Smooth muscle cell (in vitro differentiated cells): ENCODE data around the gene OPN4. TPM values are rescaled to one million over a fixed set of nuclear protein-coding genes. Genes with fewer than 3 reads are reported as not detected.

Experiments used
- DNase-seq: peaks from one replicate; lab custom pipeline; 2025; ENCODE audit not compliant: unreplicated experiment; lab: John Stamatoyannopoulos, UW
- H2AFZ ChIP-seq: fragments of 200-600 bp; sonication (generic); 2 replicates; pipeline ENCODE4 v1.6.0; 2016; ENCODE audit warnings: antibody characterized with exemption, low read depth, mild to moderate bottlenecking
- H3F3A ChIP-seq: fragments of 200-600 bp; sonication (generic); 2 replicates; pipeline ENCODE4 v1.6.0; 2017; ENCODE audit warnings: antibody characterized with exemption, low read depth
- H3K27ac ChIP-seq: fragments of 200-600 bp; sonication (generic); 2 replicates; pipeline ENCODE4 v1.5.1; 2016; ENCODE audit warnings: low read depth, mild to moderate bottlenecking
- H3K27me3 ChIP-seq: fragments of 200-600 bp; sonication (generic); 2 replicates; pipeline ENCODE4 v1.6.1; 2016; ENCODE audit warnings: low read depth, mild to moderate bottlenecking
- H3K36me3 ChIP-seq: fragments of 200-600 bp; sonication (generic); 2 replicates; pipeline ENCODE4 v1.5.1; 2016; ENCODE audit warnings: low read depth
- H3K4me1 ChIP-seq: fragments of 200-600 bp; sonication (generic); 2 replicates; pipeline ENCODE4 v1.5.1; 2016; ENCODE audit warnings: low read depth
- H3K4me2 ChIP-seq: fragments of 200-600 bp; sonication (generic); 2 replicates; pipeline ENCODE4 v1.6.0; 2016; ENCODE audit warnings: mild to moderate bottlenecking
- H3K4me3 ChIP-seq: fragments of 200-600 bp; sonication (generic); 2 replicates; pipeline ENCODE4 v1.5.1; 2016; ENCODE audit warnings: mild to moderate bottlenecking
- H3K79me2 ChIP-seq: fragments of 200-600 bp; sonication (generic); 2 replicates; pipeline ENCODE4 v1.6.0; 2016; ENCODE audit warnings: low read depth, mild to moderate bottlenecking
- H3K9ac ChIP-seq: fragments of 200-600 bp; sonication (generic); 2 replicates; pipeline ENCODE4 v1.6.0; 2016; ENCODE audit warnings: low read depth
- H3K9me3 ChIP-seq: fragments of 200-600 bp; sonication (generic); replicated peaks from 2 replicates; pipeline ENCODE4 v1.5.1; 2016; ENCODE audit warnings: low read depth
- H4K20me1 ChIP-seq: fragments of 200-600 bp; sonication (generic); 2 replicates; pipeline ENCODE4 v1.6.0; 2016; ENCODE audit warnings: low read depth
- CTCF ChIP-seq: fragments of 200-600 bp; sonication (generic); IDR thresholded peaks from 2 replicates; pipeline ENCODE4 v1.5.1; 2017; ENCODE audit warnings: borderline replicate concordance, mild to moderate bottlenecking, antibody characterized with exemption; ENCODE audit not compliant: insufficient read depth, poor library complexity, severe bottlenecking
- WGBS: methylation state at CpG from one replicate; pipeline ENCODE4 v1.1.7; 2016; ENCODE audit warnings: low lambda C conversion rate; 5-methylcytosine and 5-hydroxymethylcytosine counted together
- polyA plus RNA-seq: library from polyadenylated mRNA; unstranded; fragments of >200 nt; fragmentation: Nextera tagmentation; extraction: Ambion mirVana; gene quantifications from 2 replicates; pipeline ENCODE4 v1.2.1, GENCODE V29; 2016
- total RNA-seq: library from RNA; depleted of rRNA; stranded (reverse); fragments of >200 nt; gene quantifications from 2 replicates; pipeline ENCODE4 v1.2.3, GENCODE V29; 2014

OPN4 gene
- total and polyA plus RNA-seq, 2 experiments from 2014 or later = not detected

DNA sequence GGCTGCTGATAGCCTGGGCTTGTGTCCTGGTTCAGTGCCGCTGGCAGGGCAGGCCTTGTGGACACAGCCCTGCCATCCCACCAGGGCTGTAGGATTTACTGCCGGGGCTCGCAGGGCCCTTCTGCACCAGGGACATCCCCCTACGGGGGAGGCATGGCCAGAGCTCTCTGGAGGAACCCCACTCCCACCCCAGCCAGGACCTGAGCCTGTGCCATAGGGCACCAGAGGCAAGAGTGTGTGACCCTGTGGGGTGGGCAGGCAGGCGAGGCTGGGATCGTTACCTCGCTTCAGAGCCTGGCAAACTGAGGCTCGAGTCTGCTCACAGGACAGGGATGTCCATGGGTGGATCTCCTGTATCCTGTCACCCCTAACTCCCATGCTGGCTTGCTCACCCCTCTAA is 16.5 kb downstream of the OPN4 start:
- Histone ChIP-seq H3F3A (no peaks in the 10 kb centered on the region), H3K36me3 (no peaks in the 10 kb centered on the region), H3K4me2 (no peak overlapping the region), H3K4me1 (peaks cover 31% of the 10 kb centered on the region), H3K9ac (no peak overlapping the region), H2AFZ (no peak overlapping the region), H4K20me1 (no peaks in the 10 kb centered on the region), H3K27me3 (no peaks in the 10 kb centered on the region), H3K27ac (no peak overlapping the region), H3K79me2 (no peaks in the 10 kb centered on the region), H3K4me3 (no peak overlapping the region), H3K9me3 (no peaks in the 10 kb centered on the region)
- 90% methylated on average over 8 of the region's 8 CpGs for WGBS
- no peak for TF ChIP-seq CTCF
- no peak for DNase-seq

DNA sequence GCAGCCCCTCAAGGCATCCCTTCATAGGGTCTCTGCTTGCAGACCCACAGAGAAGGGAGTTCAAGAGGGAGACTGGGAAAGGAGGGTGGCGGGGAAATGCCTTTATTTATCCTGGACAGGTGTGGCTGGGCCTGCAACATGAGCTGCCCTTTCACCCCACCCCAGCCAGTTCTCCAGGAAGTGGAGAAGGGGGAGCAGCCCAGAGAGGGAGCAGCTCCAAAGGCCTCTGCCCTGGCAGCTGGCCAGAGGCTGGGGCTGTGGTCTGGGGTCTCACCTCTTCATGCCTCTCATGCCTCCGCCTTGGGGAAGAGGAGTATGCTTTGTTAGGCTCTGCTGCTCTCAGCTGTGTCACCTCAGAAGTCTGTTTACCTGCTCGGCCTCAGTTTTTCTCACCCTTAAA is 17.1 kb downstream of the OPN4 start:
- peaks cover 31% of the 10 kb centered on the region for H3K4me1 ChIP-seq
- H4K20me1 ChIP-seq = no peaks in the 10 kb centered on the region
- H3K27me3 ChIP-seq = no peaks in the 10 kb centered on the region
- H3K4me2 ChIP-seq = no peak overlapping the region
- no peak overlapping the region for H2AFZ ChIP-seq
- H3K36me3 ChIP-seq = no peaks in the 10 kb centered on the region
- TF ChIP-seq CTCF = no peak
- H3K9me3 ChIP-seq = no peaks in the 10 kb centered on the region
- H3K4me3 ChIP-seq = no peak overlapping the region
- H3F3A ChIP-seq = no peaks in the 10 kb centered on the region
- no peak overlapping the region for H3K27ac ChIP-seq
- 100% methylated on average over 3 of the region's 3 CpGs for WGBS
- no peaks in the 10 kb centered on the region for H3K79me2 ChIP-seq
- DNase-seq = no peak
- H3K9ac ChIP-seq = no peak overlapping the region

DNA sequence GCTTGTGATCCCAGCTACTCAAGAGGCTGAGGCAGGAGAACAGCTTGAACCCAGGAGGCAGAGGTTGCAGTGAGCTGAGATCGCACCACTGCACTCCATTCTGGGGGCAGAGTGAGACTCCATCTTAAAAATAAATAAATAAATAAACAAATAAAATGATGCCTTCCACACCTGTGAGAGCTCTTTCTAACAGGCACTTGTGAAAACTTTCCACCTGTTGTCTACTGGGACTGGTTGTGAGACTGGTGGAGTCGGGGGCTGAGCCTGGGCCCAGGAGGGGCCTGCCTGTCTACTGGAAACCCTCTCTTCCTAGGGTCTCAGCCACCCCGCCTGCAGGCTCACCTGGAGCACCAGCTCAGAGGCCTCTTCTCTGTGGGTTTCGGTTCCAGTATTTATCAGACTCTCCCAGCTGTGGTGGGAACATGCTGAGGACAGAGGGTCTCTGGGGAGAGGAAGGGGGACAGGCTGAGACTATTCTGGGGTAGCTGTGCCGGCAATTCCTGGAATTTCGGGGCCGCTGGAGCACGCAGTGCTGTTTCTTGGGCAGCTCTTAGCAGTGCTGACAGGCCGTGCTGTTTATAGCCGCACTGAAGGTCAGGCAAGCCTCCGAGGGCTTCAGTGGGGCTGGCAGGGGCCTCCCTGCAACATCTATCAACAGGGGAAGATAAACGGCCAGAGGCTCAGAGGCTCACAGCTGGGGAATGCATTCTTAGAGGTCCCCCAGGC is 17.8 kb downstream of the OPN4 start:
- no peak for TF ChIP-seq CTCF
- peak overlapping the region; percentile 39 for H3K4me2 ChIP-seq
- H3K9ac ChIP-seq = no peak overlapping the region
- H3K4me3 ChIP-seq = no peak overlapping the region
- H4K20me1 ChIP-seq = no peaks in the 10 kb centered on the region
- no peaks in the 10 kb centered on the region for H3K9me3 ChIP-seq
- H3K79me2 ChIP-seq = no peaks in the 10 kb centered on the region
- peak; percentile 7 for DNase-seq
- H3K4me1 ChIP-seq = peaks cover 31% of the 10 kb centered on the region
- WGBS = 42% methylated on average over 12 of the region's 12 CpGs
- H2AFZ ChIP-seq = no peak overlapping the region
- no peaks in the 10 kb centered on the region for H3F3A ChIP-seq
- H3K36me3 ChIP-seq = no peaks in the 10 kb centered on the region
- H3K27me3 ChIP-seq = no peaks in the 10 kb centered on the region
- H3K27ac ChIP-seq = no peak overlapping the region
